Measurements from ENCODE around the gene ADAMTS16. TPM values are rescaled to one million over a fixed set of nuclear protein-coding genes. Genes with fewer than 3 reads are reported as not detected.

Gene ADAMTS16
- total RNA-seq, 1 experiment from 2014 or later: 30.1 TPM

GRCh38 chr5:5316334-5316733, 176.2 kb downstream of the ADAMTS16 start (continued):
- TF ChIP-seq ARID4B (CRISPR knock-in tag; IDR thresholded peaks at IDR 0.05; ENCODE audit: borderline replicate concordance) (no peak), OVOL2 (CRISPR knock-in tag; IDR thresholded peaks at IDR 0.05; ENCODE audit: borderline replicate concordance) (no peak), EMX1 (CRISPR knock-in tag; IDR thresholded peaks at IDR 0.05) (no peak), NFATC4 (CRISPR knock-in tag; IDR thresholded peaks at IDR 0.05) (no peak), ELF4 (CRISPR knock-in tag; IDR thresholded peaks at IDR 0.05; ENCODE audit: low read depth) (no peak)

GRCh38 chr5:5317976-5318375, 177.8 kb downstream of the ADAMTS16 start:
- Mint-ChIP-seq H3K27ac (no peak overlapping the region), H3K4me3 (no peak overlapping the region), H3K27me3 (ENCODE audit: low read depth) (no peaks in the 10 kb centered on the region; the same call in 1 of the 2 replicates), H3K9me3 (peaks cover 17% of the 10 kb centered on the region), H3K4me1 (peaks cover 39% of the 10 kb centered on the region), H3K36me3 (peaks cover 26% of the 10 kb centered on the region)
- CTCF ChIA-PET: no interaction called here
- ATAC-seq (no peak), DNase-seq (ENCODE audit: low spot score) (no peak)
- TF ChIP-seq ATF3 (CRISPR knock-in tag; conservative IDR thresholded peaks at IDR 0.05) (no peak), ZNF263 (CRISPR knock-in tag; IDR thresholded peaks at IDR 0.05; ENCODE audit: low read depth) (no peak), CREM (CRISPR knock-in tag; IDR thresholded peaks at IDR 0.05) (no peak), TEAD4 (CRISPR knock-in tag; IDR thresholded peaks at IDR 0.05) (no peak), ARID4B (CRISPR knock-in tag; IDR thresholded peaks at IDR 0.05; ENCODE audit: borderline replicate concordance) (no peak), ERG (CRISPR knock-in tag; IDR thresholded peaks at IDR 0.05) (no peak), MLX (CRISPR knock-in tag; IDR thresholded peaks at IDR 0.05) (no peak)
- POLR2A ChIA-PET: no interaction called here

All from WTC11 (cell line).